ENCODE measurements around the gene PTGFRN. TPM values are rescaled to one million over a fixed set of nuclear protein-coding genes. Genes with fewer than 3 reads are reported as not detected.
A peak's percentile ranks its signal among the peaks of the same experiment; 100 is the strongest.

Gene PTGFRN
- total and polyA plus RNA-seq, 9 of the 15 experiments (the other 6 are each of a cell fraction or from before 2014, with no cell fraction given) = 17.3 to 33.1 (median 25.7) TPM

- TF ChIP-seq CHAMP1 (IDR thresholded peaks at IDR 0.05) (0 out of 2 replicates have a peak, but pooled peaks have one; percentile 19), POLR2AphosphoS5 (IDR thresholded peaks at IDR 0.05; ENCODE audit: control insufficient read depth, insufficient read depth, low read depth, low read length) (no peak), EZH2 (IDR thresholded peaks at IDR 0.05; ENCODE audit: borderline replicate concordance, low read depth, low read length) (no peak), ZNF121 (CRISPR knock-in tag; conservative IDR thresholded peaks at IDR 0.05) (no peak), DNMT1 (IDR thresholded peaks at IDR 0.05) (no peak), L3MBTL2 (IDR thresholded peaks at IDR 0.05) (0 out of 2 replicates have a peak, but pooled peaks have one; percentile 39), FOXK1 (CRISPR knock-in tag; IDR thresholded peaks at IDR 0.05; ENCODE audit: borderline replicate concordance) (no peak), CCAR2 (IDR thresholded peaks at IDR 0.05; ENCODE audit: low read depth, low read length) (no peak), RB1 (IDR thresholded peaks at IDR 0.05; ENCODE audit: low read depth) (no peak), LEF1 (IDR thresholded peaks at IDR 0.05) (peak; percentile 78), TRIM28 (IDR thresholded peaks at IDR 0.05) (peak; percentile 26; the same call in 1 of the 2 replicates), ZNF253 (CRISPR knock-in tag; conservative IDR thresholded peaks at IDR 0.05) (no peak), ZNF512 (tag; IDR thresholded peaks at IDR 0.05) (no peak), TCFL5 (CRISPR knock-in tag; conservative IDR thresholded peaks at IDR 0.05) (no peak), HNRNPUL1 (IDR thresholded peaks at IDR 0.05; ENCODE audit: low read length) (no peak), ARID1B (IDR thresholded peaks at IDR 0.05) (peak; percentile 58; the same call in 1 of the 2 replicates)
These were observed 76.9 kb downstream of the PTGFRN start (continued) for GRCh38 chr1:116986421-116987255.
